SH-SY5Y (cell line): ENCODE data around the gene SPX.

Experiments
- GATA2 ChIP-seq: IDR thresholded peaks from 2 replicates; pipeline ENCODE4 v1.6.1; 2011; ENCODE audit warnings: mild to moderate bottlenecking, low read depth, low read length
- GATA3 ChIP-seq: IDR thresholded peaks from 2 replicates; pipeline ENCODE4 v1.6.1; 2011; ENCODE audit warnings: low read depth, mild to moderate bottlenecking, low read length, moderate library complexity

DNA sequence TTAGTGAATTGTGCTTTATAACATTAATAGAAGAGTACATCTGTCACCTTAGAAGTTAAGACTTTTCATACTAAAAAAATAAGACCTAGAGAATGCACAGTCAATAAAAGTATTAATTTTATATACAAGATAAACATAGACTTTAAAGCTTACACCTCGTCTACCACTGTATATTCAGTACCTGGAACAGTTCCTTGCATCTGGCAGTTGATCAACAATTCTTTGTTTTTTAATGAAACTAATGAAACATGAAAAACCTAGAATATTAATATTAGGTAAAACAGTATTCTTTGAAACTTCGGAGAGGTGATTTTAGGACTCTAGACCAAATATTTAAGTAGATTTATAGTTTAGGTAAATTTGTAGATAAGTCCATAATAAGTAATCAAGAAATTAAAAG is 20.2 kb upstream of the SPX start:
- TF ChIP-seq GATA2 (no peak), GATA3 (no peak)
